ENCODE results near the gene AATF.

AATF gene

GRCh38 chr17:37082985-37083384 is 134.2 kb downstream of the AATF start:
- Histone ChIP-seq H3K27me3 (ENCODE audit: control insufficient read depth in 1 of 2, insufficient read depth in 1 of 2, low read length in 2 of 2) (no peaks in the 10 kb centered on the region), H4K8ac (ENCODE audit: low read length) (no peak overlapping the region), H3K4ac (ENCODE audit: low read depth in 1 of 2, low read length in 2 of 2) (no peak overlapping the region), H3K79me1 (replicated peaks; ENCODE audit: low read length, poor library complexity, severe bottlenecking) (no peaks in the 10 kb centered on the region), H2BK120ac (ENCODE audit: low read depth, low read length) (no peak overlapping the region), H2AFZ (ENCODE audit: low read depth, low read length) (no peak overlapping the region), H3K9ac (ENCODE audit: low read length) (no peak overlapping the region), H3K4me1 (ENCODE audit: control insufficient read depth, insufficient read depth, low read depth, low read length) (no peaks in the 10 kb centered on the region), H3K14ac (ENCODE audit: low read length in 2 of 2) (no peak overlapping the region), H3K18ac (ENCODE audit: low read depth in 1 of 2, low read length in 2 of 2) (peak overlapping the region in 1 of 2 experiments; percentile 34), H3K27ac (ENCODE audit: low read length, poor library complexity, severe bottlenecking) (no peak overlapping the region), H2BK5ac (ENCODE audit: low read depth, low read length, poor library complexity, severe bottlenecking) (no peak overlapping the region), H3K23ac (ENCODE audit: low read length in 2 of 2) (no peak overlapping the region), H3K36me3 (ENCODE audit: control insufficient read depth in 1 of 2, insufficient read depth in 2 of 2, low read depth in 1 of 2, low read length in 2 of 2) (peaks cover 31 to 44% of the 10 kb centered on the region in 2 experiments), H3K9me3 (ENCODE audit: control insufficient read depth, low read length) (peaks cover 8% of the 10 kb centered on the region), H2AK5ac (ENCODE audit: low read length, severe bottlenecking) (no peak overlapping the region), H3K4me2 (ENCODE audit: low read length, poor library complexity, severe bottlenecking) (no peak overlapping the region), H3K4me3 (ENCODE audit: insufficient read depth in 1 of 2, low read depth in 1 of 2, low read length in 2 of 2) (no peak overlapping the region), H4K91ac (ENCODE audit: low read length) (peak overlapping the region; percentile 14), H2BK15ac (ENCODE audit: low read depth, poor library complexity, severe bottlenecking) (no peak overlapping the region), H2BK12ac (ENCODE audit: low read length in 2 of 2) (peak overlapping the region in 1 of 2 experiments; percentile 43)
- WGBS: 96% methylated on average over 4 of the region's 4 CpGs
- no peak for DNase-seq

GRCh38 chr17:37083456-37083855 is 134.7 kb downstream of the AATF start:
- WGBS: 100% methylated on average over 4 of the region's 6 CpGs
- H4K8ac ChIP-seq (ENCODE audit: low read length): peak overlapping the region; percentile 19
- no peak for DNase-seq
- H2AFZ ChIP-seq (ENCODE audit: low read depth, low read length): no peak overlapping the region
- H3K9ac ChIP-seq (ENCODE audit: low read length): no peak overlapping the region
- H2BK120ac ChIP-seq (ENCODE audit: low read depth, low read length): no peak overlapping the region
- no peak overlapping the region for H3K27ac ChIP-seq (ENCODE audit: low read length, poor library complexity, severe bottlenecking)
- no peaks in the 10 kb centered on the region for H3K4me1 ChIP-seq (ENCODE audit: control insufficient read depth, insufficient read depth, low read depth, low read length)
- H2BK5ac ChIP-seq (ENCODE audit: low read depth, low read length, poor library complexity, severe bottlenecking): no peak overlapping the region
- no peak overlapping the region for H3K23ac ChIP-seq (ENCODE audit: low read length in 2 of 2)
- peaks cover 8% of the 10 kb centered on the region for H3K9me3 ChIP-seq (ENCODE audit: control insufficient read depth, low read length)
- no peak overlapping the region for H3K14ac ChIP-seq (ENCODE audit: low read length in 2 of 2)
- no peak overlapping the region for H3K18ac ChIP-seq (ENCODE audit: low read depth in 1 of 2, low read length in 2 of 2)
- no peaks in the 10 kb centered on the region for H3K27me3 ChIP-seq (ENCODE audit: control insufficient read depth in 1 of 2, insufficient read depth in 1 of 2, low read length in 2 of 2)
- peaks cover 31 to 49% of the 10 kb centered on the region in 2 experiments for H3K36me3 ChIP-seq (ENCODE audit: control insufficient read depth in 1 of 2, insufficient read depth in 2 of 2, low read depth in 1 of 2, low read length in 2 of 2)
- H2BK15ac ChIP-seq (ENCODE audit: low read depth, poor library complexity, severe bottlenecking): peak overlapping the region; percentile 26
- H3K4me3 ChIP-seq (ENCODE audit: insufficient read depth in 1 of 2, low read depth in 1 of 2, low read length in 2 of 2): no peak overlapping the region
- H2AK5ac ChIP-seq (ENCODE audit: low read length, severe bottlenecking): no peak overlapping the region
- H2BK12ac ChIP-seq (ENCODE audit: low read length in 2 of 2): no peak overlapping the region
- H4K91ac ChIP-seq (ENCODE audit: low read length): no peak overlapping the region
- H3K79me1 ChIP-seq (replicated peaks; ENCODE audit: low read length, poor library complexity, severe bottlenecking): no peaks in the 10 kb centered on the region
- H3K4me2 ChIP-seq (ENCODE audit: low read length, poor library complexity, severe bottlenecking): no peak overlapping the region
- H3K4ac ChIP-seq (ENCODE audit: low read depth in 1 of 2, low read length in 2 of 2): no peak overlapping the region

- no peak overlapping the region for H3K9ac ChIP-seq (ENCODE audit: low read length)
- peak overlapping the region in 1 of 2 experiments; percentile 49 for H3K14ac ChIP-seq (ENCODE audit: low read length in 2 of 2)
- H3K79me1 ChIP-seq (replicated peaks; ENCODE audit: low read length, poor library complexity, severe bottlenecking): no peaks in the 10 kb centered on the region
- peaks cover 4% of the 10 kb centered on the region for H3K9me3 ChIP-seq (ENCODE audit: control insufficient read depth, low read length)
- no peak overlapping the region for H2BK5ac ChIP-seq (ENCODE audit: low read depth, low read length, poor library complexity, severe bottlenecking)
- no peak overlapping the region for H3K23ac ChIP-seq (ENCODE audit: low read length in 2 of 2)
- 59% methylated on average over 5 of the region's 5 CpGs for WGBS
- H3K4me1 ChIP-seq (ENCODE audit: control insufficient read depth, insufficient read depth, low read depth, low read length): no peaks in the 10 kb centered on the region
- no peaks in the 10 kb centered on the region for H3K27me3 ChIP-seq (ENCODE audit: control insufficient read depth in 1 of 2, insufficient read depth in 1 of 2, low read length in 2 of 2)
- H2AK5ac ChIP-seq (ENCODE audit: low read length, severe bottlenecking): no peak overlapping the region
- peak overlapping the region in 1 of 2 experiments; percentile 20 for H3K4ac ChIP-seq (ENCODE audit: low read depth in 1 of 2, low read length in 2 of 2)
- H3K4me2 ChIP-seq (ENCODE audit: low read length, poor library complexity, severe bottlenecking): no peak overlapping the region
- DNase-seq: peak; percentile 35
- H3K4me3 ChIP-seq (ENCODE audit: insufficient read depth in 1 of 2, low read depth in 1 of 2, low read length in 2 of 2): no peak overlapping the region
- peak overlapping the region in 1 of 2 experiments; percentile 26 for H3K18ac ChIP-seq (ENCODE audit: low read depth in 1 of 2, low read length in 2 of 2)
- H2AFZ ChIP-seq (ENCODE audit: low read depth, low read length): no peak overlapping the region
- H4K91ac ChIP-seq (ENCODE audit: low read length): no peak overlapping the region
- H3K27ac ChIP-seq (ENCODE audit: low read length, poor library complexity, severe bottlenecking): no peak overlapping the region
- no peak overlapping the region for H2BK120ac ChIP-seq (ENCODE audit: low read depth, low read length)
- H2BK15ac ChIP-seq (ENCODE audit: low read depth, poor library complexity, severe bottlenecking): no peak overlapping the region
- H2BK12ac ChIP-seq (ENCODE audit: low read length in 2 of 2): no peak overlapping the region
- peaks cover 37 to 58% of the 10 kb centered on the region in 2 experiments for H3K36me3 ChIP-seq (ENCODE audit: control insufficient read depth in 1 of 2, insufficient read depth in 2 of 2, low read depth in 1 of 2, low read length in 2 of 2)
- H4K8ac ChIP-seq (ENCODE audit: low read length): no peak overlapping the region
Observed at GRCh38 chr17:37084372-37084771, 135.6 kb downstream of the AATF start.

GRCh38 chr17:37086334-37086733 is 137.6 kb downstream of the AATF start:
- H3K9ac ChIP-seq (ENCODE audit: low read length): no peak overlapping the region
- H3K27me3 ChIP-seq (ENCODE audit: control insufficient read depth in 1 of 2, insufficient read depth in 1 of 2, low read length in 2 of 2): no peaks in the 10 kb centered on the region
- no peak overlapping the region for H3K4ac ChIP-seq (ENCODE audit: low read depth in 1 of 2, low read length in 2 of 2)
- no peaks in the 10 kb centered on the region for H3K79me1 ChIP-seq (replicated peaks; ENCODE audit: low read length, poor library complexity, severe bottlenecking)
- H3K4me2 ChIP-seq (ENCODE audit: low read length, poor library complexity, severe bottlenecking): no peak overlapping the region
- no peak overlapping the region for H2AK5ac ChIP-seq (ENCODE audit: low read length, severe bottlenecking)
- peak overlapping the region in 1 of 2 experiments; percentile 18 for H2BK12ac ChIP-seq (ENCODE audit: low read length in 2 of 2)
- no peak for DNase-seq
- no peak overlapping the region for H2BK120ac ChIP-seq (ENCODE audit: low read depth, low read length)
- no peak overlapping the region for H2BK5ac ChIP-seq (ENCODE audit: low read depth, low read length, poor library complexity, severe bottlenecking)
- H2AFZ ChIP-seq (ENCODE audit: low read depth, low read length): no peak overlapping the region
- H3K9me3 ChIP-seq (ENCODE audit: control insufficient read depth, low read length): no peaks in the 10 kb centered on the region
- no peak overlapping the region for H4K8ac ChIP-seq (ENCODE audit: low read length)
- no peak overlapping the region for H3K14ac ChIP-seq (ENCODE audit: low read length in 2 of 2)
- H4K91ac ChIP-seq (ENCODE audit: low read length): no peak overlapping the region
- H3K4me1 ChIP-seq (ENCODE audit: control insufficient read depth, insufficient read depth, low read depth, low read length): no peaks in the 10 kb centered on the region
- no peak overlapping the region for H3K27ac ChIP-seq (ENCODE audit: low read length, poor library complexity, severe bottlenecking)
- H3K23ac ChIP-seq (ENCODE audit: low read length in 2 of 2): no peak overlapping the region
- 94% methylated on average over 3 of the region's 3 CpGs for WGBS
- no peak overlapping the region for H2BK15ac ChIP-seq (ENCODE audit: low read depth, poor library complexity, severe bottlenecking)
- peaks cover 37 to 78% of the 10 kb centered on the region in 2 experiments for H3K36me3 ChIP-seq (ENCODE audit: control insufficient read depth in 1 of 2, insufficient read depth in 2 of 2, low read depth in 1 of 2, low read length in 2 of 2)
- no peak overlapping the region for H3K4me3 ChIP-seq (ENCODE audit: insufficient read depth in 1 of 2, low read depth in 1 of 2, low read length in 2 of 2)
- no peak overlapping the region for H3K18ac ChIP-seq (ENCODE audit: low read depth in 1 of 2, low read length in 2 of 2)

Data from mesenchymal stem cell (in vitro differentiated cells and primary cell).